NT2/D1 (cell line): Measurements from ENCODE around the gene RUBCN.
"Not testable (repeated sequence)": the region's sequence is repeated elsewhere in the genome, so short reads cannot be mapped to it uniquely, and the experiment has no call there.

ENCODE experiments used
- SUZ12 ChIP-seq: IDR thresholded peaks from 2 replicates; pipeline ENCODE4 v1.6.1; 2011; ENCODE audit not compliant: insufficient read length, insufficient read depth; ENCODE audit errors: extremely low read depth
- YY1 ChIP-seq: IDR thresholded peaks from 2 replicates; pipeline ENCODE4 v1.6.1; 2011; ENCODE audit not compliant: insufficient read length, insufficient read depth
- ZNF274 ChIP-seq: IDR thresholded peaks from 2 replicates; pipeline ENCODE4 v1.6.1; 2011; ENCODE audit warnings: mild to moderate bottlenecking, low read depth, low read length

DNA sequence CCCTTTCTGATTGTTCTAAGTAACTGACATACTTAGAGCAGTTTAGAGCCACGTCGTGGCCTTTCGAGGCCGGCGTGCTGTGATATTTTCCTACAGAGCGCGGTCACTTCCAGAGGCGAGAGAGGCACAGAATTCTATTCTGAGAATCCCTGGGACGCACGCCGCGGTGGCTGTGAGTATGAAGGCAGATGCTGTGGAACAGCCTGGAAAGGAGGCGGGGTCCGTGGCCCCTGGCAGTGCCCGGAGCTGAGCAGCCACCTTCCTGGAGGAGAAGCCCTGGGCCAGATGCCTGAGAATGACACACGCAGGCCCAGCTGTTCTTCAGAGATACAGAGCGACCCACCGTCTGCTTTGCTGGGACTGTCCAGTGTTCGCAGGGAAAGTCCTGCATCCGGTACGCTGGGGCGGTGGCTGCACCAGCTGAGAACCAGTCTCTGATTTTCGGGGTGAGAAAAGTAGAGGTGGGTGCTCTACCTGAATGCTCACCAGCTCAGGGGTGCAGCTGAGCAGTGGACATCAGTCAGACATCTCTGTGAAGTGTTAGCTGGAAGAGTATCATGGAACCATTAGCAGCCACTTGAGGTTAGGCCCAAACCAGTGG is 75.4 kb downstream of the RUBCN start:
- not testable (repeated sequence) for TF ChIP-seq SUZ12, YY1, ZNF274
